GM06990 (cell line): Measurements from ENCODE around the gene IFT74.
A peak's percentile ranks its signal among the peaks of the same experiment; 100 is the strongest.

ENCODE experiments used
- DNase-seq: peaks from one replicate; pipeline ENCODE4 v3.0.0-alpha.2; 2011; ENCODE audit not compliant: insufficient read length; ENCODE audit errors: extremely low read depth
- H3K27me3 ChIP-seq: replicated peaks from 2 replicates; pipeline ENCODE4 v1.6.0; 2011; ENCODE audit warnings: low read length; ENCODE audit not compliant: control insufficient read depth, insufficient read depth
- H3K36me3 ChIP-seq: 2 replicates; pipeline ENCODE4 v1.5.1; 2011; ENCODE audit warnings: low read length; ENCODE audit not compliant: control insufficient read depth, insufficient read depth
- H3K4me3 ChIP-seq: replicated peaks from 2 replicates; pipeline ENCODE4 v1.5.1; 2011; ENCODE audit warnings: low read depth, mild to moderate bottlenecking, control low read depth, low read length
- CTCF ChIP-seq: IDR thresholded peaks from 2 replicates; pipeline ENCODE4 v1.5.1; 2011; ENCODE audit warnings: low read length, control low read depth, mild to moderate bottlenecking, inconsistent platforms; ENCODE audit not compliant: insufficient read depth, poor library complexity, severe bottlenecking

IFT74 gene

GRCh38 chr9:26935847-26936246, 20.4 kb upstream of the IFT74 start:
- DNase-seq: no peak
- TF ChIP-seq CTCF: no peak
- Histone ChIP-seq H3K27me3 (no peaks in the 10 kb centered on the region), H3K4me3 (no peak overlapping the region), H3K36me3 (no peaks in the 10 kb centered on the region)

- DNase-seq: no peak
- Histone ChIP-seq H3K27me3 (no peaks in the 10 kb centered on the region), H3K36me3 (no peaks in the 10 kb centered on the region), H3K4me3 (no peak overlapping the region)
- TF ChIP-seq CTCF: no peak
Measured at GRCh38 chr9:26937816-26938371, 18.3 kb upstream of the IFT74 start.

- H3K27me3 ChIP-seq: no peaks in the 10 kb centered on the region
- DNase-seq: no peak
- H3K4me3 ChIP-seq: no peak overlapping the region
- H3K36me3 ChIP-seq: no peaks in the 10 kb centered on the region; the same call in 1 of the 2 replicates
- no peak for TF ChIP-seq CTCF
Measured at GRCh38 chr9:26939955-26940711, 16.1 kb upstream of the IFT74 start.

- Histone ChIP-seq H3K36me3 (no peaks in the 10 kb centered on the region; the same call in 1 of the 2 replicates), H3K27me3 (no peaks in the 10 kb centered on the region)
- DNase-seq: no peak
Measured at GRCh38 chr9:26940779-26941178, 15.4 kb upstream of the IFT74 start.

DNA sequence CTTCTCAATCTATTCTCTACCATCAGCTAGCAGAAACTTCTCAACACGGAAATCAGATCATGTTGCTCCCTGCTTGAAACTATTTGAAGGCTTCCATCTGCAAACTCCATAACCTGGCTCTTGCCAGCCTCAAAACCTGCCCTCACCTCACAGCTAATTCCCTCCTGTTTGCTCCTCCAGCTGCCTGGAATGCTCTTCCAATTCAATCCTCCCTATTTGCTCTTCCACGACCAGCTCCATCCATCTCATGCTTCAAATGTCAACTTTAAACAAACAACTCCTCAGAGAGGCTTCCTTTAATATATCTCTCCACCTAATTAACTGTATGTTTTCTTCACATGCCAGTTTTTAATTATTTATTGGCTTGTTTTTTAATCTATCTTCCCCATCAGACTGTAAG, 10.6 kb upstream of the IFT74 start:
- Histone ChIP-seq H3K27me3 (no peaks in the 10 kb centered on the region), H3K4me3 (peak overlapping the region; percentile 95), H3K36me3 (no peaks in the 10 kb centered on the region; the same call in 1 of the 2 replicates)
- no peak for DNase-seq
- no peak for TF ChIP-seq CTCF

More at GRCh38 chr9:26940779-26941178, 15.4 kb upstream of the IFT74 start:
- TF ChIP-seq CTCF: no peak
- no peak overlapping the region for H3K4me3 ChIP-seq
